Erythroblast (primary cell): ENCODE measurements around the gene IFIT3.
A peak's percentile ranks its signal among the peaks of the same experiment; 100 is the strongest.
"Not testable (repeated sequence)": the region's sequence is repeated elsewhere in the genome, so short reads cannot be mapped to it uniquely, and the experiment has no call there.

Experiments
- DNase-seq, 2 experiments: peaks; one replicate each; lab custom pipeline; 2025; lab: John Stamatoyannopoulos, UW
- GATA1 ChIP-seq: IDR thresholded peaks from 2 replicates; pipeline ENCODE4 v1.6.1; 2011; ENCODE audit warnings: low read depth, mild to moderate bottlenecking, control low read depth, low read length, moderate library complexity
- POLR2A ChIP-seq: IDR thresholded peaks from 2 replicates; pipeline ENCODE4 v1.6.1; 2011; ENCODE audit warnings: mild to moderate bottlenecking, low read length

The IFIT3 gene

GRCh38 chr10:89308736-89309135 is 19.1 kb upstream of the IFIT3 start:
- TF ChIP-seq GATA1 = no peak
- TF ChIP-seq POLR2A = no peak
- DNase-seq = no peak

GRCh38 chr10:89309156-89310055 is 18.4 kb upstream of the IFIT3 start:
- no peak for DNase-seq
- no peak for TF ChIP-seq POLR2A
- TF ChIP-seq GATA1 = no peak

- no peak for DNase-seq
- TF ChIP-seq POLR2A (no peak), GATA1 (no peak)
These were observed 17.5 kb upstream of the IFIT3 start for GRCh38 chr10:89310056-89310893.

DNA sequence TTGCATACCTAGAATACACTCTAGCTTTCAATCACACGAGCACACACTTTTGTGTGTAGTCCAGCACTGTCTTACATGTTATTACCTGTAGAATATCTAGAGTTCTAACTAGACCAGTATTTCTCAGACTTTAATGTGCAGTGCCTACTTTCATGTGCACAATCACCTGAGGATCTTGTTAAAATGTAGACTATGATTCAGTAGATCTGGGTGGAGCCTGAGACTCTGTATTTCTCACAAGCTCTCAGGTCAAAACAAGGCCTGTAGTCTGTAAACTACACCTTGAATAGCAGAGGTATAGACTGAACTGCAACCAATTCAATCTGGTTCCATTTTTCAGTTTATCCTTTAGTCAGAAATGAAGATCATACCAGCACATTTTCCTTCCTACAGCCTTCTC is 14.8 kb upstream of the IFIT3 start:
- DNase-seq = no peak
- no peak for TF ChIP-seq POLR2A
- TF ChIP-seq GATA1 = no peak

- TF ChIP-seq GATA1 = no peak
- no peak for TF ChIP-seq POLR2A
- no peak for DNase-seq
These were observed 13.1 kb upstream of the IFIT3 start for GRCh38 chr10:89314676-89315075.

- not testable (repeated sequence) for DNase-seq
These were observed 9.8 kb upstream of the IFIT3 start for GRCh38 chr10:89318047-89318446.

GRCh38 chr10:89325081-89325480 is 2.7 kb upstream of the IFIT3 start:
- DNase-seq = not testable (repeated sequence)

- DNase-seq = not testable (repeated sequence)
These were observed 1.9 kb upstream of the IFIT3 start for GRCh38 chr10:89325856-89326255.

DNA sequence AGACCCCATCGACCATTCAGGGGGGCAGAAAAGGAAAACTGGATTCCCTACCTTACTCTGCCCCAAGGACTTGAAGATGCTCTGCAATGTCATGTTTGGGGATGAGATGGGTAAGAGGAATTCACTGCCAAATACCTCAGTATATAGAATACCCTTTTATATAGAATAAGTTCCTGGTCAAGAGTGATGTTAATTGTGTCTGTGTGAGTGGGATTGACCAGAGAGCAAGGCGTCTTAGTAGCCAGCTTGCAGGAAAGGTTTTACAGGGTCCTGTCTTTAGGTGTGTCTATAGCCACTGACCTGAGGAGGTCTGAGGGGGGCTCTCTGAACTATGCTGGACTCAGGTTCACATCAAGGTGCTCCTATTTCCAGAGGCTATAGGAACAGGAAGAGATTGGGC is 1.4 kb downstream of the IFIT3 start:
- TF ChIP-seq GATA1 (no peak), POLR2A (no peak)
- no peak for DNase-seq

- not testable (repeated sequence) for DNase-seq
These were observed 2.2 kb downstream of the IFIT3 start for GRCh38 chr10:89330014-89330413.

GRCh38 chr10:89330537-89331212 is 2.9 kb downstream of the IFIT3 start:
- DNase-seq = no peak
- TF ChIP-seq GATA1 (no peak), POLR2A (no peak)

GRCh38 chr10:89331487-89332122 is 3.8 kb downstream of the IFIT3 start:
- not testable (repeated sequence) for DNase-seq

DNA sequence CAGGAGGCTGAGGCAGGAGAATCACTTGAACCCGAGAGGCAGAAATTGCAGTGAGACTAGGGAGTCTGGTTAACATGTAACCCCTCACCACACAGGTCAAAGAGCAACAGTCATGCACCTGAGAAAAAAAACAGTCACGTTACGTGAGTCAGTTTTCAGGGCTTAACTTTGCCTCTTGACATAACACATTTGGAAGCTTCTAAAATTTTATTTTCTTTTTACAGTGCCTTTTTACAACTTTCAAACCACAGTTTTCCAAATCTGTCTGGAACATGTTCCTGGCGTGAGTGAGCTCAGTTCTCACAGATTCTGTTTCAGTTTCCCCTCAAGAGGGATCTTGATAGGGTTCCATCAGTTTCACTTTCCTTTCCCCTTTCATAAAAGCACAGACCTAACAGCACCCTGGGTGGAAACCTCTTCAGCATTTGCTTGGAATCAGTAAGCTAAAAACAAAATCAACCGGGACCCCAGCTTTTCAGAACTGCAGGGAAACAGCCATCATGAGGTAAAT is 4.4 kb downstream of the IFIT3 start:
- TF ChIP-seq POLR2A = no peak
- no peak for TF ChIP-seq GATA1
- DNase-seq = peak; percentile 74 to 79

- TF ChIP-seq POLR2A (no peak), GATA1 (no peak)
- no peak for DNase-seq
These were observed 7.4 kb downstream of the IFIT3 start for GRCh38 chr10:89335226-89335625.
